Memory B cell (primary cell): ENCODE results near the gene OR52W1.

Experiments
- ATAC-seq: fragments of 150-1000 bp; cut with Tn5 transposase; 2 replicates; pipeline ENCODE4 v1.10.0; 2021; ENCODE audit warnings: low read depth, mild to moderate bottlenecking, moderate library complexity
- DNase-seq, 2 donors: peaks; one replicate each; pipeline ENCODE4 v3.0.0; 2022; ENCODE audit warnings: low spot score in 2 of 2
- H3K27ac Mint-ChIP-seq: one replicate; pipeline ENCODE4 v1.8.0; 2022; ENCODE audit warnings: mild to moderate bottlenecking, moderate library complexity, mixed read lengths
- H3K27me3 Mint-ChIP-seq: one replicate; pipeline ENCODE4 v1.8.0; 2022; ENCODE audit warnings: mixed read lengths
- H3K36me3 Mint-ChIP-seq: one replicate; pipeline ENCODE4 v1.8.0; 2022; ENCODE audit warnings: mild to moderate bottlenecking, mixed read lengths
- H3K4me1 Mint-ChIP-seq: one replicate; pipeline ENCODE4 v1.8.0; 2022; ENCODE audit warnings: mixed read lengths
- H3K4me3 Mint-ChIP-seq: one replicate; pipeline ENCODE4 v1.8.0; 2022; ENCODE audit warnings: mild to moderate bottlenecking, moderate library complexity, mixed read lengths
- H3K9me3 Mint-ChIP-seq: one replicate; pipeline ENCODE4 v1.8.0; 2022; ENCODE audit warnings: mixed read lengths

Gene OR52W1, protein sequence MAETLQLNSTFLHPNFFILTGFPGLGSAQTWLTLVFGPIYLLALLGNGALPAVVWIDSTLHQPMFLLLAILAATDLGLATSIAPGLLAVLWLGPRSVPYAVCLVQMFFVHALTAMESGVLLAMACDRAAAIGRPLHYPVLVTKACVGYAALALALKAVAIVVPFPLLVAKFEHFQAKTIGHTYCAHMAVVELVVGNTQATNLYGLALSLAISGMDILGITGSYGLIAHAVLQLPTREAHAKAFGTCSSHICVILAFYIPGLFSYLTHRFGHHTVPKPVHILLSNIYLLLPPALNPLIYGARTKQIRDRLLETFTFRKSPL

DNA sequence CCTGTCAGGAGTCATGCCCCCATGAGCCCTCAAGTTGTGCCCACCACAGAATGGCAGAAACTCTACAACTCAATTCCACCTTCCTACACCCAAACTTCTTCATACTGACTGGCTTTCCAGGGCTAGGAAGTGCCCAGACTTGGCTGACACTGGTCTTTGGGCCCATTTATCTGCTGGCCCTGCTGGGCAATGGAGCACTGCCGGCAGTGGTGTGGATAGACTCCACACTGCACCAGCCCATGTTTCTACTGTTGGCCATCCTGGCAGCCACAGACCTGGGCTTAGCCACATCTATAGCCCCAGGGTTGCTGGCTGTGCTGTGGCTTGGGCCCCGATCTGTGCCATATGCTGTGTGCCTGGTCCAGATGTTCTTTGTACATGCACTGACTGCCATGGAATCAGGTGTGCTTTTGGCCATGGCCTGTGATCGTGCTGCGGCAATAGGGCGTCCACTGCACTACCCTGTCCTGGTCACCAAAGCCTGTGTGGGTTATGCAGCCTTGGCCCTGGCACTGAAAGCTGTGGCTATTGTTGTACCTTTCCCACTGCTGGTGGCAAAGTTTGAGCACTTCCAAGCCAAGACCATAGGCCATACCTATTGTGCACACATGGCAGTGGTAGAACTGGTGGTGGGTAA, at the start of gene OR52W1:
Gene OR52W1 (plus strand): TSS at position 51 of the 637 bp plus-strand sequence. CDS start 0 bp downstream, at position 51.
- ATAC-seq: no peak
- H3K4me3 Mint-ChIP-seq: no peak within 1 kb of the TSS
- no peaks in the 10 kb centered on the region for H3K9me3 Mint-ChIP-seq
- no peak for DNase-seq
- H3K27ac Mint-ChIP-seq: no peak within 1 kb of the TSS
- H3K4me1 Mint-ChIP-seq: peaks cover 13% of the 10 kb centered on the region
- no peaks in the 10 kb centered on the region for H3K27me3 Mint-ChIP-seq
- peaks cover 3% of the 10 kb centered on the region for H3K36me3 Mint-ChIP-seq

DNA sequence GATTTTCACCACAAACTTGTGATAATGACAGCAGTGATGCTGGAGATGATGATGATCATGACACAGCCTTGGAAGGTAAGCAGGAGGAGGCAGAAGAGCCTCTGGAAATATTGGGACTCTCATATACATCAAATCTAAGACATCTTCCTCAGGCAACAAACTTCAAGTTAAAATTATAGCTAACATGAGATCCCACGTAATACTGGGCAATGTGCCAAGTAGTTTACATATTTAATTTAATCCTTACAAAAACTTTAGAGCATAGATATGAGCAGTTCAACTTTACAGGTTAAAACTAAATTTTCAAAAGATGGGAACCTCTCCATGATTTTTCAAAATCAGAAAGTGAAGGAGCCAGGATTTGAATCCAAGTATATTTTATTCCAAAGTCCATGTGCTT, 47.9 kb upstream of the OR52W1 start:
- Mint-ChIP-seq H3K4me3 (no peak overlapping the region), H3K27me3 (peaks cover 2% of the 10 kb centered on the region), H3K4me1 (no peaks in the 10 kb centered on the region), H3K36me3 (no peaks in the 10 kb centered on the region), H3K27ac (no peak overlapping the region), H3K9me3 (peaks cover 2% of the 10 kb centered on the region)
- DNase-seq: no peak
- ATAC-seq: no peak

DNA sequence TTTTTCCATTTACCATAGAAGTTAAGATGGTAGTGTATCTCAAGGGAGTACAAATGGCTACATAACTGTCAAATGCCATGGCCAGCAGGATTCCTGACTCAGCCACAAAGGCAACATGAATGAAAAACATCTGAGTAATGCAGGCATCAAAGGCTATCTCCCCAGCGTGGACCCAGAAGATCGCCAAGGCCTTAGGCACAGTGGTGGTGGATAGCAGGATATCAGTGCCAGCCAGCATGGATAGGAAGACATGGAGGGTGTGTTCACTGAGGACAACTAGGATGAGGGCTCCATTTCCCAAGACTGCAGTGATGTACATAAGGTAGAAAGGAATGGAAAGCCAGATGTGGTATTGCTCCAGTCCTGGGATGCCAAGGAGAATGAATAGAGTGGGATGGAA, 46.9 kb upstream of the OR52W1 start:
- no peak overlapping the region for H3K4me3 Mint-ChIP-seq
- no peaks in the 10 kb centered on the region for H3K36me3 Mint-ChIP-seq
- no peak for DNase-seq
- H3K9me3 Mint-ChIP-seq: peaks cover 2% of the 10 kb centered on the region
- peaks cover 2% of the 10 kb centered on the region for H3K27me3 Mint-ChIP-seq
- no peak for ATAC-seq
- no peak overlapping the region for H3K27ac Mint-ChIP-seq
- H3K4me1 Mint-ChIP-seq: no peaks in the 10 kb centered on the region

DNA sequence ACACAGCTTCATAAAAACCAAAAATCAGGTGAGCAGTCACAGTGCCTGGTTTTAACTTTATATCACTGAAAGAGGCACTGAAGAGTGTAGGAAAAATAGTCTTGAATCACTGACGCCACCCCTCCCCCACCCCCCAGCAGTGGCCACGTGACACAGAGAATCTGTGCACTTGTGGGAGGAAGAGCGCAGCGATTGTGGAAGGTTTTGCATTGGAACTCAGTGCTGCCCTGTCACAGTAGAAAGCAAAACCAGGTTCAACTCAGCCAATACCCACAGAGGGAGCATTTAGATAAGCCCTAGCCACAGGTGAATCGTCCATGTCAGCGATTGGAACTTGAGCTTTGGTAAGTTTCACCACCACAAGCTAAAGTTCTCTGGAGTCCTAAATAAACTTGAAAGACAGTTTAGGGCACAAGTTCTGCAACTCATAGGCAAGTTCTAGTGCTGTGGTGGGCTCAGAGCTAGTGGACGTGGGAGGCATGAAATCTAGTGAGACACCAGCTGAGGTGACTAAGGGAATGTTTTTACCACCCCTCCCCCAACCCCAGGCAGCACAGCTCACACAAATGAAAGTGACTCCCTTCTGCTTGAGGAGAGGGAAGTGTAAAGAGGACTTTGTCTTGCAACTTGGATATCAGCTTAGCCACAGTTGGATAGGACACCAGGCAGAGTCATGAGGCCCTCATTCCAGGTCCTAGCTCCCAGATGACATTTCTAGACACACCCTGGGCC, 42.2 kb upstream of the OR52W1 start:
- H3K27me3 Mint-ChIP-seq: no peaks in the 10 kb centered on the region
- H3K27ac Mint-ChIP-seq: no peak overlapping the region
- no peaks in the 10 kb centered on the region for H3K36me3 Mint-ChIP-seq
- ATAC-seq (no peak), DNase-seq (no peak)
- no peaks in the 10 kb centered on the region for H3K4me1 Mint-ChIP-seq
- no peak overlapping the region for H3K4me3 Mint-ChIP-seq
- H3K9me3 Mint-ChIP-seq: no peaks in the 10 kb centered on the region

DNA sequence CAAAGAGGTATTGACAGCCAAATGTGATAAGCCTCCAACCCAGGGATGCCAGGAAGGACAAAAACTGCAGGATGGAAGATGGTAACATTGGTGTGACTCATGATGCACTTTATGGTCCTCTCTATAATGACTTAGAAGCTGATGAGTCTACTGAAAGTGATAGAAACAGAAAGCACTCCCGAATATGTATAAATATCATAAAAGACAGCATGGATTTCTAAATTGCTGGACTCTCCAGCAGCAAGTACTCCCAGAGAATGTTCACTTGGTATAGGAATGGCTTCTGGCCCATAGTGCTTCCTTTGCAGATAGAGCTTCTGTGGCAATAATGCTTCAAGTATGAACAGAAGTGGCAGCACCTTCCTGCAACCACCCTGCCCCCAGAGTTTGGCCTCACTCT, 28.8 kb upstream of the OR52W1 start, which contains the start of gene OR52B2:
Gene OR52B2 (minus strand): TSS at position 101 of the 400 bp plus-strand sequence. CDS start 0 bp downstream, at position 101.
- H3K4me3 Mint-ChIP-seq: no peak within 1 kb of the TSS
- H3K4me1 Mint-ChIP-seq: no peaks in the 10 kb centered on the region
- H3K27ac Mint-ChIP-seq: no peak within 1 kb of the TSS
- no peaks in the 10 kb centered on the region for H3K9me3 Mint-ChIP-seq
- H3K27me3 Mint-ChIP-seq: peaks cover 11% of the 10 kb centered on the region
- no peaks in the 10 kb centered on the region for H3K36me3 Mint-ChIP-seq
- DNase-seq (no peak), ATAC-seq (no peak)

DNA sequence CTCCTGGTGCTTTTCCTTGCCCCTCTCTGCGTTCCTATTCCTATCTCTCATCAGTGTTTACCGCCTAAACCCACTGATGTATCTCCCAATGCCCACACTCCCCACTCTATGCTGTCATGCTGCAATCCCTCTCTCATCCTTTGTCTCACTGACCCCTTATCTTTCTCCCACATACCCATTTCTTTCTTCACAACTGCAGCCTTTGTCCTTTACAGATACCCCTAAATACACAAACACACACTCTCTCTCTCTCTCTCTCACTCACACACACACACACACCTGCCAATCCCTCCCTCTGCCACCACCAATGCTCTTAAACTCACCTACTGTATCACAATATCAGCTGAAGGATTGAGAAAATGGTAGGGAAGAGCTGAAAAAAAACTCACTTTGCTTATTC, 23.6 kb upstream of the OR52W1 start:
- no peaks in the 10 kb centered on the region for H3K4me1 Mint-ChIP-seq
- H3K4me3 Mint-ChIP-seq: no peak overlapping the region
- H3K9me3 Mint-ChIP-seq: no peaks in the 10 kb centered on the region
- H3K27me3 Mint-ChIP-seq: peaks cover 9% of the 10 kb centered on the region
- no peak for ATAC-seq
- no peak for DNase-seq
- no peaks in the 10 kb centered on the region for H3K36me3 Mint-ChIP-seq
- H3K27ac Mint-ChIP-seq: no peak overlapping the region

DNA sequence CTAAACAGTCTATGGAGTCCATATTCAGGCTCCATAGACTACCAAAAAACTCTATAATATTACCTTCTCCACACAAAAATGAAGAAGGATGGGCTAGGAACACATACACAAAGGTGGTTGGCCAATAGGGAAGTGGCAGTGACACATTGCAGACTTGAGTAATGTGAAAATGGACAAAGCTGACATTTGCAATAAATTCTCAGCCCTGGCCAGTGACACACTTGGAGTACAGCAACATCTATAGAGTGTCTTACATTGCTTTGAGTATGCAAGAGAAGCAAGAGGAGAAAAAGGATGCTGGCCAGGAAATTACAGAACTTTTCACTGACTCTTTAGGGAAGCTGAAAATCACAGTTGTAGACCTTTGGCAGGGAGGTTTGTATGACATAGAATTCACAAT, 7.3 kb upstream of the OR52W1 start:
- Mint-ChIP-seq H3K27ac (peak overlapping the region; percentile 10), H3K4me1 (peaks cover 3% of the 10 kb centered on the region)

DNA sequence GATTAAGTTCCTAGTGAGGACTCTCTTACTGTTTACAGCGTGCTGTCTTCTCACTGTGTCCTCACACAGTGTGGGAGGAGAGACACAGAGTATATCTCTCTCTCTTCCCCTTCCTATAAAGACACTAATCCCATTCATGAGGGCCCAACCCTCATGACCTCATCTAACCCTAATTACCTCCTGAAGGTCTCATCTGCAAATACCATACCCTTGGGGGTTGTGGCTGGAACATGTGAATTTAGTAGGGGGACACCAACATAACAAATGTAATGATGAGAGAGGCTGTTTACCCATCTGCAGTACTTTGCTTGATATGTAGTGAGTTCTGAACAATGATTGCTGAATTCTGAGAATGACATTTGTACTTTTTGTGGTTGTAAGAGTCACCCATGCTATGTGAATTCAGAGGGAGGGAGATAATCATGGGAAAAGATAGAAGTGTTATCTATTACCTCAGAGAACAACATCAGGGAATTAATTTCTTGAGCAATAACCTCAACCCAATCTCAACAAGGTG, 4.9 kb upstream of the OR52W1 start:
- no peaks in the 10 kb centered on the region for H3K9me3 Mint-ChIP-seq
- H3K4me1 Mint-ChIP-seq: peaks cover 3% of the 10 kb centered on the region
- H3K36me3 Mint-ChIP-seq: no peaks in the 10 kb centered on the region
- H3K4me3 Mint-ChIP-seq: no peak overlapping the region
- H3K27ac Mint-ChIP-seq: no peak overlapping the region
- no peaks in the 10 kb centered on the region for H3K27me3 Mint-ChIP-seq
- DNase-seq (no peak), ATAC-seq (no peak)

More for the DNA sequence above, 7.3 kb upstream of the OR52W1 start:
- no peaks in the 10 kb centered on the region for H3K9me3 Mint-ChIP-seq
- H3K36me3 Mint-ChIP-seq: no peaks in the 10 kb centered on the region
- DNase-seq (no peak), ATAC-seq (no peak)
- H3K27me3 Mint-ChIP-seq: no peaks in the 10 kb centered on the region
- no peak overlapping the region for H3K4me3 Mint-ChIP-seq

DNA sequence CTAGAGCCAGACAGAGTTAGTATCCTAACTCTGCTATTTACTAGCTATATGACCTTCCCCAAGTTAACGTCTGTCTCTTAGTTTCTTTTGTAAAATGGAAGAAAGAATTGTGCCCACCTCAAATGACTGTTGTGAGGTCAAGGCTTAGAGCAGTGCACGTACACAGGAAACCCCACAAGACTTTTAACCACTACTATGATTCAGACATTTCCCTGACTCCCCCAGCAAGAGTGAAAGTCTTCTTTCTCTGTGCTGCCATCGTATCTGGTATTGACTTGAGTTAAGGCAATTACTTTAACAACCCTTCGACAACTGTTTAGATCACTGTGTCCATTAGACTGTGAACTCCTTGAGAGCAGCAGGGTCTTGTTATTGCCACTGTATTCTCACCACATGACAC, 2.6 kb upstream of the OR52W1 start:
- Mint-ChIP-seq H3K4me3 (no peak overlapping the region), H3K4me1 (peaks cover 3% of the 10 kb centered on the region), H3K27ac (no peak overlapping the region), H3K27me3 (no peaks in the 10 kb centered on the region), H3K9me3 (no peaks in the 10 kb centered on the region), H3K36me3 (no peaks in the 10 kb centered on the region)
- DNase-seq: no peak
- ATAC-seq: no peak

DNA sequence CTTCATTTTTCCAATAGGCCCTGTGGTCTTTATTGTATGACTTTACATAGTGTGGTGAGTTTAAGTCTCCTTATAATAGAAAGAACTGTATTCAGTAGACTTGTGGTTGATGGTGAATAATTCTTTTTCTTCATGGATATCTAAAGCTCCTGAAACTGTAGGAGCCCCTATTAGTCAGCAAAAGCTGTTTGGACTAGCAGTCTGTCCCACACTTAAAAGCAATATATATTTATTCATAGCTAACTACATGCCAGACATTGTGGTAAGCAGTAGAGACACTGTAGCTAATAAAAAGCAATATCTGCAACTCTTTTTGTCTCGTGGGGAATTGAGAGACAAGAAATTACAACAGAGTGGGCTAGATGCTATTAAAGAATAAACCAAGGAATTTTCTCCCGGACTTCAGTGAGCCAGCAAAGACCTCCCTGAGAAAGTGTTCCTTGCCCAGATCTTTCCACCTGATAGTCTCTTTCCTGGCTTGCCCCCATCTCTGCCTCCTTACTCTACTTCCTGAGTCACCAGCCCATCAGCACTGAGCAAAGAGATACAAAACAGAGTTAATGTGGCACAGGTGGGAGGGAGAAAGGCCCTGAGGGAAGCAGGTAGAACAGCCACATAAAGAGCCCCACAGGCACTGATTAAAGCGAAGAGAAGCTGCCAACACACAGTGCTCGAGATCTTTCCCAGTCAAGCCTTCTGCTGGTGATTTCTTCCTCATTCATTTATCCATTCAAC, 1.4 kb upstream of the OR52W1 start:
- H3K27ac Mint-ChIP-seq: no peak overlapping the region
- H3K36me3 Mint-ChIP-seq: no peaks in the 10 kb centered on the region
- ATAC-seq (no peak), DNase-seq (no peak)
- H3K4me1 Mint-ChIP-seq: peaks cover 3% of the 10 kb centered on the region
- H3K27me3 Mint-ChIP-seq: no peaks in the 10 kb centered on the region
- H3K9me3 Mint-ChIP-seq: no peaks in the 10 kb centered on the region
- no peak overlapping the region for H3K4me3 Mint-ChIP-seq

DNA sequence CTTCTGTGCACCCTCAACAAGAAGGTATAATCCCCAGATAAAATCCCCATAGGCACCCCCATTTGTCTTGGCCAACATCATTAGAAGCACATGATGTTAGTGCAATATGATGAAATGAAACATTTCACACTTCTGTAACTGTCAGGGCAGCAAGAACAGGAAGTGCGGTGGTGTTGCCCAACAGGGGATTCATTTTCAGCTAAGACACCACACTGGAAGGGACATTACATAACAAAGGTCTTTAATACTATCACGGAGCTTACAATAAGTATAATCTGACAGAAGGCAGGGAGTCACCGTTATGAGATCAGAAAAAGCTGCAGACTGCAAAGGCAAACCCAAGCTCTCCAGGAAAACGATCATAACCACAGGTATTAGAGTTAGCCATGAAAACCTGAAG, 2.0 kb downstream of the OR52W1 start:
- Mint-ChIP-seq H3K36me3 (peaks cover 7% of the 10 kb centered on the region), H3K4me3 (no peak overlapping the region), H3K27ac (no peak overlapping the region), H3K9me3 (no peaks in the 10 kb centered on the region), H3K27me3 (no peaks in the 10 kb centered on the region), H3K4me1 (peaks cover 15% of the 10 kb centered on the region)
- DNase-seq (no peak), ATAC-seq (no peak)

DNA sequence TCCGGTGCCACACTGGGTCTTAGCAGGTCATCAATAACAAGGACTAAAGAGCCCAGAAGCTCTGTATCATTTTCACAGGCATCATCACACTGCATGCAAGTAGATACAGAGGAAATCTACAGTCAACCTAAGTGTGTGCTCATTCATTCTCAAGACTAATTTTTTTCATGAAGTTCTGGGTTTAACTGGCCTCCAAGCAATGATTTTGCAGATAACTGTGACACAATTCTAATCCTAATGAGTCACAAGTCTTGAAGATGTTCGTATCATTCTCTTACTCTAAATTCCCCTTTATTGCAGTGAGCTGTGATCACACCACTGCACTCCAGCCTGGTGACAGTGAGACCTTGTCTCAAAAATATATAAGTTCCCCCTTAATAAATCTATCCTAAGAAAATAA, 2.5 kb downstream of the OR52W1 start:
- DNase-seq (no peak), ATAC-seq (no peak)
- no peaks in the 10 kb centered on the region for H3K27me3 Mint-ChIP-seq
- peaks cover 8% of the 10 kb centered on the region for H3K36me3 Mint-ChIP-seq
- H3K27ac Mint-ChIP-seq: no peak overlapping the region
- H3K4me3 Mint-ChIP-seq: no peak overlapping the region
- H3K9me3 Mint-ChIP-seq: no peaks in the 10 kb centered on the region
- peaks cover 13% of the 10 kb centered on the region for H3K4me1 Mint-ChIP-seq

DNA sequence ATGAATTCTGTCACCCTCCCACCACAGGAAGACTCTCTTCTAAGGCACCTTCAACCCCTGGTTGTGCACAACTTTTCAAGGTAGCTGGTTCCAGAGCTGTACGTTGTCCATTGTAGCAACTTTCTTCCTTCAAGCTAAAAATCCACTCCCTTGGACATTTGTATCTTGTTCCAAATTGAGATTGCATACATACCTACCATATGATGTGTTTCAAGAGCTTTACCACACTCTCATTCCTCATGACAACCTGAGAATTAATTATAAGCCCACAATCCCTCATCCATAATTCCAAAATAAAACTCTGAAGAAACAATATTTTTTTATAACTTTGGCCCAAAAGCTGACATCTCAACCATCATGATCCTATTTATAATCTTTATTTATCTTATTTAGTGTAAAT, 3.0 kb downstream of the OR52W1 start:
- Mint-ChIP-seq H3K27me3 (no peaks in the 10 kb centered on the region), H3K4me3 (no peak overlapping the region), H3K36me3 (peaks cover 8% of the 10 kb centered on the region), H3K27ac (no peak overlapping the region), H3K9me3 (no peaks in the 10 kb centered on the region), H3K4me1 (peaks cover 12% of the 10 kb centered on the region)
- ATAC-seq (no peak), DNase-seq (no peak)

DNA sequence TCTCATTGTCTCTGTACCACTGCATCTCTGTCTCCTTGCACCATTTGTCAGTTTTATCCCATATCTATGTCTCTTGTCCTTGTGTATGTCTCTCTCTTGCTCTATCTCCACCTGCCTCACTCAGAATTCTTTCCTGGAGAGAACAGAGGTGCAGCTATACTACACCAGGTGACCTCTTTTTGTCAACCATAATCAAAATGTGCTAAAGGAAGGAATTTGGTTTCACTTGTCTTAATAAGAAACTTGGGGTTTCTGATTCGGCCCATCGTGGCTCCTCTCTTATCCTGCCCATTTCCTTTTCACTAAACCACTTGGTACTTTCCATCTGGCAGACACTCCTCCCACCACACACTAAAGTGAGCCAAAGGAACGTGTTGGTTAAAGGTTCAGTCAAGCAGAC, 4.3 kb downstream of the OR52W1 start:
- DNase-seq (no peak), ATAC-seq (no peak)
- Mint-ChIP-seq H3K4me1 (peaks cover 12% of the 10 kb centered on the region), H3K36me3 (peaks cover 8% of the 10 kb centered on the region), H3K27ac (peak overlapping the region; percentile 2), H3K27me3 (no peaks in the 10 kb centered on the region), H3K9me3 (no peaks in the 10 kb centered on the region), H3K4me3 (no peak overlapping the region)
